Mesenchymal stem cell (in vitro differentiated cells and primary cell): ENCODE data around the gene IMMP2L.

Experiments
- DNase-seq: peaks from one replicate; pipeline ENCODE4 v3.0.0-alpha.2; 2013
- H2AFZ ChIP-seq: one replicate; pipeline ENCODE4 v1.6.1; 2013; ENCODE audit warnings: low read depth, mild to moderate bottlenecking, control low read depth, inconsistent platforms, low read length, moderate library complexity
- H2AK5ac ChIP-seq: 2 replicates; pipeline ENCODE4 v1.6.1; 2013; ENCODE audit warnings: low read length, moderate library complexity, mild to moderate bottlenecking, inconsistent platforms; ENCODE audit not compliant: severe bottlenecking
- H2BK120ac ChIP-seq: one replicate; pipeline ENCODE4 v1.6.1; 2013; ENCODE audit warnings: low read depth, mild to moderate bottlenecking, inconsistent platforms, low read length, moderate library complexity
- H2BK12ac ChIP-seq, 2 experiments: one replicate each; pipeline ENCODE4 v1.6.1; 2013; ENCODE audit warnings: inconsistent platforms in 2 of 2, low read length in 2 of 2, mild to moderate bottlenecking in 2 of 2, moderate library complexity in 2 of 2, control low read depth in 1 of 2
- H2BK15ac ChIP-seq: one replicate; pipeline ENCODE4 v1.6.1; 2013; ENCODE audit warnings: mild to moderate bottlenecking, low read depth, inconsistent platforms; ENCODE audit not compliant: poor library complexity, severe bottlenecking
- H2BK5ac ChIP-seq: 2 replicates; pipeline ENCODE4 v1.6.1; 2013; ENCODE audit warnings: low read depth, mild to moderate bottlenecking, low read length, control low read depth, inconsistent platforms; ENCODE audit not compliant: poor library complexity, severe bottlenecking
- H3K14ac ChIP-seq, 2 experiments: one replicate each; pipeline ENCODE4 v1.6.1; 2013; ENCODE audit warnings: inconsistent platforms in 2 of 2, low read length in 2 of 2, control low read depth in 1 of 2, mild to moderate bottlenecking in 1 of 2, moderate library complexity in 1 of 2
- H3K18ac ChIP-seq, 2 experiments: one replicate each; pipeline ENCODE4 v1.6.1; 2013; ENCODE audit warnings: inconsistent platforms in 2 of 2, low read length in 2 of 2, control low read depth in 1 of 2, low read depth in 1 of 2, mild to moderate bottlenecking in 1 of 2
- H3K23ac ChIP-seq, 2 experiments: one replicate each; pipeline ENCODE4 v1.6.1; 2013; ENCODE audit warnings: inconsistent platforms in 2 of 2, low read length in 2 of 2, mild to moderate bottlenecking in 2 of 2, moderate library complexity in 2 of 2, control low read depth in 1 of 2
- H3K27ac ChIP-seq: 2 replicates; pipeline ENCODE4 v1.5.1; 2013; ENCODE audit warnings: mild to moderate bottlenecking, moderate library complexity, low read length, control low read depth, inconsistent platforms; ENCODE audit not compliant: poor library complexity, severe bottlenecking
- H3K27me3 ChIP-seq, 2 experiments: 2 replicates each; pipeline versions ENCODE4 v1.6.1 to v1.7.0; 2013; ENCODE audit warnings: low read length in 2 of 2, mild to moderate bottlenecking in 2 of 2, moderate library complexity in 2 of 2, control low read depth in 1 of 2, inconsistent platforms in 1 of 2; ENCODE audit not compliant: control insufficient read depth in 1 of 2, insufficient read depth in 1 of 2
- H3K36me3 ChIP-seq, 2 experiments: 2 replicates each; pipeline versions ENCODE4 v1.6.1 to v1.7.0; 2013; ENCODE audit warnings: low read length in 2 of 2, control low read depth in 1 of 2, inconsistent platforms in 1 of 2, low read depth in 1 of 2, mild to moderate bottlenecking in 1 of 2; ENCODE audit not compliant: insufficient read depth in 2 of 2, control insufficient read depth in 1 of 2
- H3K4ac ChIP-seq, 2 experiments: one replicate each; pipeline ENCODE4 v1.6.1; 2013; ENCODE audit warnings: inconsistent platforms in 2 of 2, low read length in 2 of 2, mild to moderate bottlenecking in 2 of 2, moderate library complexity in 2 of 2, control low read depth in 1 of 2, low read depth in 1 of 2
- H3K4me1 ChIP-seq: 2 replicates; pipeline ENCODE4 v1.6.1; 2013; ENCODE audit warnings: low read depth, low read length, control low read depth; ENCODE audit not compliant: control insufficient read depth, insufficient read depth
- H3K4me2 ChIP-seq: 2 replicates; pipeline ENCODE4 v1.6.1; 2013; ENCODE audit warnings: low read length, mild to moderate bottlenecking, inconsistent platforms; ENCODE audit not compliant: poor library complexity, severe bottlenecking
- H3K4me3 ChIP-seq, 2 experiments: 2 replicates each; pipeline versions ENCODE4 v1.5.1 to v1.7.0; 2013; ENCODE audit warnings: low read length in 2 of 2, mild to moderate bottlenecking in 2 of 2, control low read depth in 1 of 2, low read depth in 1 of 2; ENCODE audit not compliant: insufficient read depth in 1 of 2
- H3K79me1 ChIP-seq: replicated peaks from 2 replicates; pipeline ENCODE4 v1.6.1; 2013; ENCODE audit warnings: mild to moderate bottlenecking, control low read depth, low read length, inconsistent platforms; ENCODE audit not compliant: poor library complexity, severe bottlenecking
- H3K9ac ChIP-seq: 2 replicates; pipeline ENCODE4 v1.7.0; 2013; ENCODE audit warnings: mild to moderate bottlenecking, low read length, moderate library complexity
- H3K9me3 ChIP-seq: 2 replicates; pipeline ENCODE4 v1.7.0; 2013; ENCODE audit warnings: mild to moderate bottlenecking, low read length; ENCODE audit not compliant: control insufficient read depth
- H4K8ac ChIP-seq: one replicate; pipeline ENCODE4 v1.6.1; 2013; ENCODE audit warnings: inconsistent platforms, mild to moderate bottlenecking, low read length, moderate library complexity
- H4K91ac ChIP-seq: one replicate; pipeline ENCODE4 v1.6.1; 2013; ENCODE audit warnings: mild to moderate bottlenecking, low read length, inconsistent platforms
- WGBS: methylation state at CpG from one replicate; pipeline ENCODE4 v1.1.7; 2013; ENCODE audit warnings: mixed read lengths; 5-methylcytosine and 5-hydroxymethylcytosine counted together

Gene IMMP2L

GRCh38 chr7:110718503-110719205, 843.6 kb downstream of the IMMP2L start:
- WGBS, result 30% methylated on average over 2 of the region's 3 CpGs
- H3K14ac ChIP-seq, result no peak overlapping the region
- H3K36me3 ChIP-seq, result no peaks in the 10 kb centered on the region

GRCh38 chr7:110704225-110704624, 858.1 kb downstream of the IMMP2L start:
- Histone ChIP-seq H4K91ac (no peak overlapping the region), H3K23ac (no peak overlapping the region)
- whole genome bisulfite sequencing, result 78% methylated on average over 1 of the region's 2 CpGs

More at GRCh38 chr7:110718503-110719205, 843.6 kb downstream of the IMMP2L start:
- Histone ChIP-seq H3K27ac (no peak overlapping the region), H2BK12ac (no peak overlapping the region), H2AK5ac (no peak overlapping the region), H3K23ac (no peak overlapping the region), H3K4me3 (no peak overlapping the region), H3K9ac (no peak overlapping the region), H4K8ac (no peak overlapping the region), H3K79me1 (no peaks in the 10 kb centered on the region), H3K27me3 (no peaks in the 10 kb centered on the region), H2BK15ac (no peak overlapping the region), H2BK120ac (no peak overlapping the region), H3K4me2 (no peak overlapping the region), H4K91ac (no peak overlapping the region), H3K4ac (no peak overlapping the region), H3K18ac (no peak overlapping the region), H2BK5ac (no peak overlapping the region), H2AFZ (no peak overlapping the region), H3K9me3 (no peaks in the 10 kb centered on the region), H3K4me1 (no peaks in the 10 kb centered on the region)
- no peak for DNase-seq

GRCh38 chr7:110698576-110698975, 863.7 kb downstream of the IMMP2L start:
- Histone ChIP-seq H2BK5ac (no peak overlapping the region), H3K79me1 (no peaks in the 10 kb centered on the region), H3K27ac (no peak overlapping the region), H3K23ac (no peak overlapping the region), H2AK5ac (no peak overlapping the region), H3K4me2 (no peak overlapping the region), H2BK15ac (no peak overlapping the region), H3K4me3 (no peak overlapping the region), H2AFZ (no peak overlapping the region), H3K14ac (no peak overlapping the region), H2BK120ac (no peak overlapping the region), H4K8ac (no peak overlapping the region), H3K9me3 (no peaks in the 10 kb centered on the region), H3K9ac (no peak overlapping the region), H3K36me3 (no peaks in the 10 kb centered on the region), H3K27me3 (no peaks in the 10 kb centered on the region), H4K91ac (no peak overlapping the region), H3K18ac (no peak overlapping the region), H3K4ac (no peak overlapping the region), H3K4me1 (no peaks in the 10 kb centered on the region), H2BK12ac (no peak overlapping the region)
- 90% methylated on average over 3 of the region's 3 CpGs for WGBS
- no peak for DNase-seq

More at GRCh38 chr7:110704225-110704624, 858.1 kb downstream of the IMMP2L start:
- H2AFZ ChIP-seq, result no peak overlapping the region
- H2AK5ac ChIP-seq, result no peak overlapping the region
- no peak overlapping the region for H3K9ac ChIP-seq
- no peaks in the 10 kb centered on the region for H3K36me3 ChIP-seq
- H3K4me3 ChIP-seq, result no peak overlapping the region
- no peak overlapping the region for H3K18ac ChIP-seq
- no peak overlapping the region for H3K4ac ChIP-seq
- H4K8ac ChIP-seq, result no peak overlapping the region
- no peaks in the 10 kb centered on the region for H3K4me1 ChIP-seq
- H2BK12ac ChIP-seq, result no peak overlapping the region
- no peak overlapping the region for H2BK120ac ChIP-seq
- no peak overlapping the region for H2BK5ac ChIP-seq
- no peaks in the 10 kb centered on the region for H3K9me3 ChIP-seq
- no peaks in the 10 kb centered on the region for H3K27me3 ChIP-seq
- no peak overlapping the region for H3K27ac ChIP-seq
- no peaks in the 10 kb centered on the region for H3K79me1 ChIP-seq
- H3K4me2 ChIP-seq, result no peak overlapping the region
- DNase-seq, result no peak
- H2BK15ac ChIP-seq, result no peak overlapping the region
- H3K14ac ChIP-seq, result no peak overlapping the region

GRCh38 chr7:110693344-110693743, 868.9 kb downstream of the IMMP2L start:
- no peak overlapping the region for H4K91ac ChIP-seq
- H2AK5ac ChIP-seq, result no peak overlapping the region
- H3K27me3 ChIP-seq, result no peaks in the 10 kb centered on the region
- H2BK5ac ChIP-seq, result no peak overlapping the region
- H2BK15ac ChIP-seq, result no peak overlapping the region
- H3K36me3 ChIP-seq, result no peaks in the 10 kb centered on the region
- H2AFZ ChIP-seq, result no peak overlapping the region
- H3K4ac ChIP-seq, result no peak overlapping the region
- H3K4me2 ChIP-seq, result no peak overlapping the region
- no peak overlapping the region for H2BK120ac ChIP-seq
- no peaks in the 10 kb centered on the region for H3K79me1 ChIP-seq
- H3K9ac ChIP-seq, result no peak overlapping the region
- H3K23ac ChIP-seq, result no peak overlapping the region
- no peaks in the 10 kb centered on the region for H3K4me1 ChIP-seq
- no peaks in the 10 kb centered on the region for H3K9me3 ChIP-seq
- H3K18ac ChIP-seq, result no peak overlapping the region
- no peak overlapping the region for H3K14ac ChIP-seq
- H4K8ac ChIP-seq, result no peak overlapping the region
- H3K27ac ChIP-seq, result no peak overlapping the region
- H2BK12ac ChIP-seq, result no peak overlapping the region
- H3K4me3 ChIP-seq, result no peak overlapping the region
- DNase-seq, result no peak
